ENCODE data around the gene FAH.

FAH gene

GRCh38 chr15:80107774-80108173 lies 45.0 kb upstream of the FAH start:
- Histone ChIP-seq H3K4me2 (ENCODE audit: low read length) (no peak overlapping the region), H2BK15ac (replicated peaks; ENCODE audit: low read depth) (no peak overlapping the region), H3K27me3 (ENCODE audit: insufficient read depth, low read length, poor library complexity) (no peaks in the 10 kb centered on the region), H3K79me1 (ENCODE audit: low read length) (peaks cover 9% of the 10 kb centered on the region), H3K56ac (ENCODE audit: low read length) (no peak overlapping the region), H3K9ac (ENCODE audit: low read length) (no peak overlapping the region), H3K4me1 (ENCODE audit: control insufficient read depth, low read depth, low read length) (no peaks in the 10 kb centered on the region), H3K79me2 (ENCODE audit: control insufficient read depth, insufficient read depth, low read length) (peaks cover 24% of the 10 kb centered on the region), H3K18ac (ENCODE audit: low read length) (no peak overlapping the region), H3K27ac (ENCODE audit: low read depth, low read length) (no peak overlapping the region), H4K8ac (ENCODE audit: low read depth, low read length) (no peak overlapping the region), H2BK5ac (ENCODE audit: low read length) (no peak overlapping the region), H3K4ac (ENCODE audit: low read depth, low read length) (no peak overlapping the region), H3K23ac (ENCODE audit: low read length) (no peak overlapping the region), H2BK120ac (ENCODE audit: low read depth, low read length) (no peak overlapping the region), H3K4me3 (ENCODE audit: low read length) (no peak overlapping the region), H4K5ac (ENCODE audit: low read length) (no peak overlapping the region), H3K36me3 (ENCODE audit: control insufficient read depth, insufficient read depth, low read length) (no peaks in the 10 kb centered on the region), H2AK5ac (ENCODE audit: low read length) (no peak overlapping the region)
- DNase-seq = peak; percentile 7
- WGBS (ENCODE audit: extremely low coverage, insufficient coverage, low lambda C conversion rate) = no CpG with 5 or more reads among the region's 3 CpGs

GRCh38 chr15:80109388-80109787 lies 43.4 kb upstream of the FAH start:
- H2BK5ac ChIP-seq (ENCODE audit: low read length) = no peak overlapping the region
- no peak overlapping the region for H2AK5ac ChIP-seq (ENCODE audit: low read length)
- no peak overlapping the region for H3K4me2 ChIP-seq (ENCODE audit: low read length)
- peaks cover 8% of the 10 kb centered on the region for H3K79me1 ChIP-seq (ENCODE audit: low read length)
- H2BK120ac ChIP-seq (ENCODE audit: low read depth, low read length) = no peak overlapping the region
- no peak overlapping the region for H4K5ac ChIP-seq (ENCODE audit: low read length)
- no peak overlapping the region for H3K56ac ChIP-seq (ENCODE audit: low read length)
- no peak overlapping the region for H4K8ac ChIP-seq (ENCODE audit: low read depth, low read length)
- peaks cover 15% of the 10 kb centered on the region for H3K79me2 ChIP-seq (ENCODE audit: control insufficient read depth, insufficient read depth, low read length)
- no peak overlapping the region for H3K27ac ChIP-seq (ENCODE audit: low read depth, low read length)
- no peak overlapping the region for H2BK15ac ChIP-seq (replicated peaks; ENCODE audit: low read depth)
- H3K27me3 ChIP-seq (ENCODE audit: insufficient read depth, low read length, poor library complexity) = no peaks in the 10 kb centered on the region
- no peak overlapping the region for H3K4ac ChIP-seq (ENCODE audit: low read depth, low read length)
- WGBS (ENCODE audit: extremely low coverage, insufficient coverage, low lambda C conversion rate) = no CpG with 5 or more reads among the region's 3 CpGs
- no peak overlapping the region for H3K4me3 ChIP-seq (ENCODE audit: low read length)
- H3K9ac ChIP-seq (ENCODE audit: low read length) = no peak overlapping the region
- H3K36me3 ChIP-seq (ENCODE audit: control insufficient read depth, insufficient read depth, low read length) = no peaks in the 10 kb centered on the region
- no peak overlapping the region for H3K23ac ChIP-seq (ENCODE audit: low read length)
- no peaks in the 10 kb centered on the region for H3K4me1 ChIP-seq (ENCODE audit: control insufficient read depth, low read depth, low read length)
- DNase-seq = no peak
- H3K18ac ChIP-seq (ENCODE audit: low read length) = no peak overlapping the region

GRCh38 chr15:80110920-80111319 lies 41.9 kb upstream of the FAH start:
- H3K4ac ChIP-seq (ENCODE audit: low read depth, low read length) = no peak overlapping the region
- H3K18ac ChIP-seq (ENCODE audit: low read length) = no peak overlapping the region
- H3K23ac ChIP-seq (ENCODE audit: low read length) = no peak overlapping the region
- no peaks in the 10 kb centered on the region for H3K27me3 ChIP-seq (ENCODE audit: insufficient read depth, low read length, poor library complexity)
- no peak overlapping the region for H3K4me2 ChIP-seq (ENCODE audit: low read length)
- no peak overlapping the region for H3K56ac ChIP-seq (ENCODE audit: low read length)
- peaks cover 8% of the 10 kb centered on the region for H3K79me1 ChIP-seq (ENCODE audit: low read length)
- no peaks in the 10 kb centered on the region for H3K36me3 ChIP-seq (ENCODE audit: control insufficient read depth, insufficient read depth, low read length)
- no peak overlapping the region for H2BK15ac ChIP-seq (replicated peaks; ENCODE audit: low read depth)
- no peak overlapping the region for H2BK120ac ChIP-seq (ENCODE audit: low read depth, low read length)
- H3K79me2 ChIP-seq (ENCODE audit: control insufficient read depth, insufficient read depth, low read length) = peaks cover 17% of the 10 kb centered on the region
- no peak overlapping the region for H2AK5ac ChIP-seq (ENCODE audit: low read length)
- H3K4me1 ChIP-seq (ENCODE audit: control insufficient read depth, low read depth, low read length) = no peaks in the 10 kb centered on the region
- H3K27ac ChIP-seq (ENCODE audit: low read depth, low read length) = no peak overlapping the region
- no peak for DNase-seq
- H3K4me3 ChIP-seq (ENCODE audit: low read length) = no peak overlapping the region
- H2BK5ac ChIP-seq (ENCODE audit: low read length) = no peak overlapping the region
- H4K8ac ChIP-seq (ENCODE audit: low read depth, low read length) = no peak overlapping the region
- H4K5ac ChIP-seq (ENCODE audit: low read length) = no peak overlapping the region
- H3K9ac ChIP-seq (ENCODE audit: low read length) = no peak overlapping the region

GRCh38 chr15:80114114-80114513 lies 38.7 kb upstream of the FAH start:
- Histone ChIP-seq H3K9ac (ENCODE audit: low read length) (no peak overlapping the region), H3K27ac (ENCODE audit: low read depth, low read length) (no peak overlapping the region)

GRCh38 chr15:80115021-80115420 lies 37.8 kb upstream of the FAH start:
- no peaks in the 10 kb centered on the region for H3K27me3 ChIP-seq (ENCODE audit: insufficient read depth, low read length, poor library complexity)
- no peak overlapping the region for H2BK5ac ChIP-seq (ENCODE audit: low read length)
- no peak overlapping the region for H3K4me3 ChIP-seq (ENCODE audit: low read length)
- no peak overlapping the region for H2AK5ac ChIP-seq (ENCODE audit: low read length)
- H3K36me3 ChIP-seq (ENCODE audit: control insufficient read depth, insufficient read depth, low read length) = no peaks in the 10 kb centered on the region
- H3K27ac ChIP-seq (ENCODE audit: low read depth, low read length) = no peak overlapping the region
- no peak overlapping the region for H3K4ac ChIP-seq (ENCODE audit: low read depth, low read length)
- H3K4me1 ChIP-seq (ENCODE audit: control insufficient read depth, low read depth, low read length) = no peaks in the 10 kb centered on the region
- no peak for DNase-seq
- no peak overlapping the region for H3K9ac ChIP-seq (ENCODE audit: low read length)
- H2BK120ac ChIP-seq (ENCODE audit: low read depth, low read length) = no peak overlapping the region
- WGBS (ENCODE audit: extremely low coverage, insufficient coverage, low lambda C conversion rate) = no CpG with 5 or more reads among the region's 1 CpG
- H3K4me2 ChIP-seq (ENCODE audit: low read length) = no peak overlapping the region
- H2BK15ac ChIP-seq (replicated peaks; ENCODE audit: low read depth) = no peak overlapping the region
- H3K18ac ChIP-seq (ENCODE audit: low read length) = no peak overlapping the region
- no peak overlapping the region for H3K56ac ChIP-seq (ENCODE audit: low read length)
- H3K79me1 ChIP-seq (ENCODE audit: low read length) = peaks cover 7% of the 10 kb centered on the region
- peaks cover 14% of the 10 kb centered on the region for H3K79me2 ChIP-seq (ENCODE audit: control insufficient read depth, insufficient read depth, low read length)
- H4K5ac ChIP-seq (ENCODE audit: low read length) = no peak overlapping the region
- H3K23ac ChIP-seq (ENCODE audit: low read length) = no peak overlapping the region
- H4K8ac ChIP-seq (ENCODE audit: low read depth, low read length) = no peak overlapping the region

More at GRCh38 chr15:80114114-80114513, 38.7 kb upstream of the FAH start:
- Histone ChIP-seq H3K18ac (ENCODE audit: low read length) (peak overlapping the region; percentile 60), H3K56ac (ENCODE audit: low read length) (no peak overlapping the region), H2AK5ac (ENCODE audit: low read length) (no peak overlapping the region), H3K27me3 (ENCODE audit: insufficient read depth, low read length, poor library complexity) (no peaks in the 10 kb centered on the region), H3K36me3 (ENCODE audit: control insufficient read depth, insufficient read depth, low read length) (no peaks in the 10 kb centered on the region), H3K4me2 (ENCODE audit: low read length) (no peak overlapping the region), H4K8ac (ENCODE audit: low read depth, low read length) (no peak overlapping the region), H3K79me1 (ENCODE audit: low read length) (peaks cover 11% of the 10 kb centered on the region), H3K4me1 (ENCODE audit: control insufficient read depth, low read depth, low read length) (no peaks in the 10 kb centered on the region), H2BK5ac (ENCODE audit: low read length) (no peak overlapping the region), H3K23ac (ENCODE audit: low read length) (no peak overlapping the region), H4K5ac (ENCODE audit: low read length) (no peak overlapping the region), H2BK120ac (ENCODE audit: low read depth, low read length) (no peak overlapping the region), H3K4ac (ENCODE audit: low read depth, low read length) (no peak overlapping the region), H3K4me3 (ENCODE audit: low read length) (no peak overlapping the region), H3K79me2 (ENCODE audit: control insufficient read depth, insufficient read depth, low read length) (peaks cover 16% of the 10 kb centered on the region), H2BK15ac (replicated peaks; ENCODE audit: low read depth) (no peak overlapping the region)
- no CpG with 5 or more reads among the region's 4 CpGs for WGBS (ENCODE audit: extremely low coverage, insufficient coverage, low lambda C conversion rate)
- DNase-seq = peak; percentile 22

- no CpG with 5 or more reads among the region's 2 CpGs for WGBS (ENCODE audit: extremely low coverage, insufficient coverage, low lambda C conversion rate)
- no peak overlapping the region for H3K23ac ChIP-seq (ENCODE audit: low read length)
- H3K79me1 ChIP-seq (ENCODE audit: low read length) = peaks cover 5% of the 10 kb centered on the region
- no peak overlapping the region for H3K18ac ChIP-seq (ENCODE audit: low read length)
- no peak overlapping the region for H3K27ac ChIP-seq (ENCODE audit: low read depth, low read length)
- H3K27me3 ChIP-seq (ENCODE audit: insufficient read depth, low read length, poor library complexity) = no peaks in the 10 kb centered on the region
- no peak overlapping the region for H2BK5ac ChIP-seq (ENCODE audit: low read length)
- H3K4me3 ChIP-seq (ENCODE audit: low read length) = no peak overlapping the region
- no peaks in the 10 kb centered on the region for H3K36me3 ChIP-seq (ENCODE audit: control insufficient read depth, insufficient read depth, low read length)
- no peak overlapping the region for H3K56ac ChIP-seq (ENCODE audit: low read length)
- no peak overlapping the region for H3K9ac ChIP-seq (ENCODE audit: low read length)
- H4K8ac ChIP-seq (ENCODE audit: low read depth, low read length) = no peak overlapping the region
- H2AK5ac ChIP-seq (ENCODE audit: low read length) = no peak overlapping the region
- no peak overlapping the region for H2BK15ac ChIP-seq (replicated peaks; ENCODE audit: low read depth)
- no peak overlapping the region for H3K4ac ChIP-seq (ENCODE audit: low read depth, low read length)
- H3K79me2 ChIP-seq (ENCODE audit: control insufficient read depth, insufficient read depth, low read length) = peaks cover 10% of the 10 kb centered on the region
- H2BK120ac ChIP-seq (ENCODE audit: low read depth, low read length) = no peak overlapping the region
- H3K4me2 ChIP-seq (ENCODE audit: low read length) = no peak overlapping the region
- H3K4me1 ChIP-seq (ENCODE audit: control insufficient read depth, low read depth, low read length) = no peaks in the 10 kb centered on the region
- no peak overlapping the region for H4K5ac ChIP-seq (ENCODE audit: low read length)
- no peak for DNase-seq
Observed at GRCh38 chr15:80118956-80119355, 33.8 kb upstream of the FAH start.

Data from mesendoderm (in vitro differentiated cells).